Inferior parietal cortex (tissue), 1 donor: ENCODE data around the gene SNX1.
"Not testable (repeated sequence)": the region's sequence is repeated elsewhere in the genome, so short reads cannot be mapped to it uniquely, and the experiment has no call there.

Experiments
- DNase-seq: peaks from one replicate; pipeline ENCODE4 v3.0.0-alpha.2; 2016; ENCODE audit errors: extremely low spot score

Gene SNX1

DNA sequence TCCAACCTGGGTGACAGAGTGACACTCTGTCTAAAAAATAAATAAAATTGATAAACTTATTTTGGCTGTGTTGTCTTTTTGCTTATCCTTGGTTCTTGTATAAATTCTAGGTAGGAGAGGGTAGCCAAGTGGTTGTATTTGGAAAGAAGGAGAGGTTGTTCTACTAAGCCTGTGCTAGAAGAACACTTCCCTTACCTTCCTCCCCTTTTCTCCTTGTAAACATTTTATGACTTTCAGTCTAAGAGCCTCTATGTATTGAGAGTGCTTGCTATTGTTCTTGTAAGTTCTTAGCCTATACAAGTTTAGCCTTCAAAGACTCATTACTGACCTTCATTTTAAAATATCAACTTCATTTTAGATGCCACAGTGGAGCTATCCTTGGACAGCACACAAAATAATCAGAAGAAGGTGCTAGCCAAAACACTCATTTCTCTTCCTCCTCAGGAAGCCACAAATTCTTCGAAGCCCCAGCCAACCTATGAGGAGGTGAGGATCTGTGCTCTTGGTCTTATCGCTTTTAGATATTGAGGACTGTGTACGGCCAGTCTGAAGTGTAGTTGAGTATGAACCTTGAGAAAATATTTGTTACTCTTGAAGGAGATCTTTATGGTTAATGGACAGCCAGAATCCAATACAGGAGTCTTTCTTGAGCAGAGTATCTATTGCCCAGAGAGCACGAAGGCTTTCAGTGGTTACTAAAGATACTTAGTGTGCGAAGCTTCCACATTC is 22.1 kb downstream of the SNX1 start:
- no peak for DNase-seq

DNA sequence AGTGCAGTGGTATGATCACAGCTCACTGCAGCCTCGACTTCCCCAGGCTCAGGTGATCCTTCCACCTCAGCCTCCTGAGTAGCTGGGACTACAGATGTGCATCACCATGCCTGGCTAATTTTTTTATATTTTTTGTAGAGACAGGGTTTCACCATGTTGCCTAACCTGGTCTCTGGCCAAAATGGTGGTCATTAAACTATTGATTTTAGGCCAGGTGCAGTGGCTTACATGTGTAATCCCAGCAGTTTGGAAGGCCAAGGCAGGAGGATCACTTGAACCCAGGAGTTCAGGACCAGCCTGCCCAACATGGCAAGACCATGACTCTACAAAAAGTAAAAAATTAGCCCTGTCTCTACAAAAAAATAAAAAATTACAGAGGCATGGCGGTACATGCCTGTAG is 24.5 kb downstream of the SNX1 start:
- DNase-seq, result not testable (repeated sequence)

GRCh38 chr15:64121614-64122013 is 25.8 kb downstream of the SNX1 start:
- no peak for DNase-seq

DNA sequence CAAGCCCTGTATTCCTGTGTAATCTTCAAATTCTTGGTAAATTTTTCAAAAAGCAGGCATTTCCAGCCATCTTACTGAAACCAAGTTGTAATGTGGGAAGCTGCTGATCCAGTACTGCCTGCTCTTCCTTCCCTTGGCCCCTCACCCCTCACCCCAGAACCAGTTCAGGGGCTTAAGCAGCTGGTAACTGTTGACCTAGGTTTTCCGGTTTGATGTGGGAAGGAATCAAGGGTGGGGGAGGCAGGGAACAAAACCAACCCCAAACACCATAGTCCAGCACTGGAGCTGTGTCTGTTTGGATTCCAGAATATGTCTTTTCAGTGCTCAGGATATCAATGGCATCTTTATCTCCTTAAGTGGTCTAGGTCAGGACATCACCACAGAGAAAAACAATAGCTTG is 26.7 kb downstream of the SNX1 start:
- no peak for DNase-seq

DNA sequence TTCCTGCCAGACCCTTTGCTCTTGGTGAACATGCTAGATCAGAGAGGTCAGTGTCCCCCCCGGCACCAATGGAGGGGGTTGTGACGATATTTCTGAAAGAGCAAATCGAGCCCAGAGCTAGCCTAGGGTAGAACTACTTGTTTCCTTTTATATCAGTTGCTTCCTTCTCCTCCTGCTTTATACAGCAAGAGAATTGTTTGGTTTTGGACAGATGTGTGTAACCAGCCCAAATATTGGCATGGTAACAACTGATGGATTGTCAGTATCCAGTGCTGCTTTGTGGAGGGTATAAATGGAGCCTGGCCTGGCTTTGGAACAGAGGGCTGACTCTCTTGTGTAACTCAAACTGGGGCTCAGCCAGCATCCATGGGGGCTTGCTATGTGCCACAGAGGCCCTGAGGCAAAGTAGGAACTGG is 27.2 kb downstream of the SNX1 start:
- peak; percentile 86 for DNase-seq

GRCh38 chr15:64125978-64126377 is 30.2 kb downstream of the SNX1 start:
- no peak for DNase-seq

DNA sequence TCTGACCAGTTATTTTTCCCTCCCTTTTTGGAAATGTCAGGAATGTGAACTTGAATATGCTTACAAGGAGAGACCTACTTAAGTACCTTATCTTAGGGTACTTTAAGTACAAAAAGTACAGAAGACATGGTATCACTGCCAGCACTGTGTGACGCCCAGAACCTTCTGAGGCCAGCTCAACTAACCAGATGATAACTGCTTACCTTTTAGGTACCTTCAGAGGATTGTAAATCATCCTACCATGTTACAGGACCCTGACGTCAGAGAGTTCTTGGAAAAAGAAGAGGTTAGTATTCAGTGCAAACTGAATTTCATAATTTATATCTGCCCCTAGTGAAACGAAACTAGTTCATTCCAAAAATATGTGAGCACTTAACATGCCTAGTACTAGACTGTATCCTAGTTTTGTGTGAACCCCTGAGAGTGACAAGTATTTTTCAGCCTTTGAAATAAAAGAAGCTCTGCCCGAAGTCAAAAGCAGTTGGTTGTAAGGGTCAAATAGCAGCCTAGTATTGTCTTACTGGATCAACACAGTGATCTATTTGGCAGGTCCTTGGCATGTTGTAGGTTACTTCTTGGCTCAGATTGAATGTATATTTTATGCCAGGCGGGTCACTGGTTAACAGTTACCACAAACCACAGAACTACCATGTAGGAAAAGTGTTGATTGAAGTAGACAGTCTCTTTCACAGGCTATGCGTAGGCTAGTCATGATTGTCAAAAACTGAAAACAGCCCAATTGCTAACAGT is 31.9 kb downstream of the SNX1 start:
- no peak for DNase-seq

GRCh38 chr15:64130159-64130558 is 34.4 kb downstream of the SNX1 start:
- no peak for DNase-seq

- no peak for DNase-seq
These were observed 35.8 kb downstream of the SNX1 start for GRCh38 chr15:64131547-64131946.

DNA sequence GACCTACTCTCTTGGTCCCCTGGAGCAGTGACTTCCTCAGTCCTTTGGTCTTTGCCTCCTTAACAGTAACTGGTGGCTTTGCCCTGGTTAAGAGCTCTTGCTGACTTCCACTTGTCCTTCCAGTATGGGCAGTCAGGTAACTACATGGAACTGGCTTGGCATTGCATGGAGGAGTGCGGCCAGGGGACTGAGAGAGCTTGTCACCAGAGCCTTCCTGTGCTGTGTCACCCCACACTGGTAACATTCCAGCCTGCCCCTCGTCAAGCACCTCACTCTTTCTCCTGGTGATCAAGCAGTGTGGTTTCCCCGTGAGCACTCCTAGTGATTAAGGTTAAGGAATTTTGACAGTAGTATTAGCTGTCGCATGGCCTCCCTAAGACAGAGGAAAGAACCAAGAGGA is 36.4 kb downstream of the SNX1 start:
- DNase-seq, result no peak

- no peak for DNase-seq
These were observed 38.0 kb downstream of the SNX1 start for GRCh38 chr15:64133623-64134344.

DNA sequence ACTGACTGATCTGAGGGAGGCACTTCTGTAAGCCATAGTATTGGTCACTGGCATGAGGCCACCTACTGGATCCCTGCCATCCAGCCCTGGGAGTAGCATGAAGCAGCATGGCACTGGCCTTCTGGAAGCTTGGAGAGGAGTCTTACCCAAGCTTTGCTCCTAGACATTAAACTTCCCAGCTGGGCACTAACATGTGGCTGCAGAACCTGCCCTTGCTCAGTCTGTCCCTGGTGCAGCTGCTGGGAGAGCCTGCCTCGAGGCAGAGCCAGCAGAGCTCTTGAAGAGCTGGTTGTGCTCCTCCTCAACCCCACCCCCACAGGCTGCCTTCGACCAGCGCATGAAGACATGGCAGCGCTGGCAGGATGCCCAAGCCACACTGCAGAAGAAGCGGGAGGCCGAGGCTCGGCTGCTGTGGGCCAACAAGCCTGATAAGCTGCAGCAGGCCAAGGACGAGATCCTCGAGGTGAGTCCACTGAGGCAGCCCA is 38.6 kb downstream of the SNX1 start:
- peak; percentile 60 for DNase-seq

GRCh38 chr15:64136347-64136746 is 40.6 kb downstream of the SNX1 start:
- no peak for DNase-seq

DNA sequence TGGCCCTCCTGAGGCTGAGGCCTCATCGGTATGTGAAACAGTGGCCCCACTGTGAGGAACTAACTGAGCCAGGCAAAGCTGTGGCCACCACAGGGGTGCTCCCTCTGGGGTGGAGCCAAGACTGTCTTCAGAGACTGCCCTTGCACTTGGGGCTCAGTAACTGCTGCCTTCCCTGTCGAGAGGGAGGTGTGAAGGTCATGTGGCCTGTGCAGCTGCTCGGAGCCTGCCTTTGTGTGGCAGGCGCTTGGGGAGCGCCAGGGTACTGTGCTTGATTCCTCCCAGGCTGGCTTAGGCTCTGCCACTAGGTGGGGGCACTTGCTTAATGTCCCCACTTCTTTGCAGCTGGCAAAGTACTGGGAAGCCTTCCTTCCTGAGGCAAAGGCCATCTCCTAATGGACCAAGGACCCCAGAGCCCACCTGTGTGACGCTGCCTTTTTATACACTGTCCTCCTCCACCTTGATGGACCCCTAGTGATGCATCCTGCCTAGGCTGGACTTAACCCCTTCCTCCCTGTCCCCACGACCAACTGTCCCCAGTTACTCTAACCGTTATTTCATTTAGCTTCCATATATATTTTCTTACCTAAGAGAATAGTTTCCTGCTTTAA is 41.5 kb downstream of the SNX1 start:
- DNase-seq, result no peak

DNA sequence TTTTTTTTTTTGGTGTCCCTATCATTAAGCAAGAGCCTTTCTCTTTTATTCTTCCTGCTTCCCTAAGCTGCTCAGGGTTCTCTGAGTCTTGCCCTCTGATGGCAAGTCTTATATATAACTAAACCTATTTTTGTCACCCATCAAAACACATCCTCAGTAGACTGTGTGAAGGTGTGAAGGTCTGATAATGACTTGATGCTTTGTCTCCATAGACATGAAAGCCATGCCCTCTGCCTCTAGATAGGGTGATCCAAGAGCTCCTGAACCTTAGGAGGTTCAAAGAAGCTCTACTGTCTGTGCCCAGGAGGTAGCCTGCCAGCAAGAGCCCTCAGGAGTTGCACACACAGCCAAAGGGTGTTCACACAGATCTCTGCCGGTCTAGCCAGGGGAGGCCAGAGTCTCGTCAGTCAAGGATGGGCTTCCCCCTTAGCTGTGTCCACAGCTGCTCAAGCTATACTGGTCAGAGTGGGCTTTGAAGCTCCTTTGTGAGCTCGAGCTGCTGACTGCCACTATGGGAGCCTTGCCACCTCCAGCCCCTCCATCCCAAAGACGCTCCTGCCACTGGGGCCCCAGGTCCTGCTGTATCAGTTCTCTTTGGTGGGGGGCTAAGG is 42.7 kb downstream of the SNX1 start:
- DNase-seq, result no peak

DNA sequence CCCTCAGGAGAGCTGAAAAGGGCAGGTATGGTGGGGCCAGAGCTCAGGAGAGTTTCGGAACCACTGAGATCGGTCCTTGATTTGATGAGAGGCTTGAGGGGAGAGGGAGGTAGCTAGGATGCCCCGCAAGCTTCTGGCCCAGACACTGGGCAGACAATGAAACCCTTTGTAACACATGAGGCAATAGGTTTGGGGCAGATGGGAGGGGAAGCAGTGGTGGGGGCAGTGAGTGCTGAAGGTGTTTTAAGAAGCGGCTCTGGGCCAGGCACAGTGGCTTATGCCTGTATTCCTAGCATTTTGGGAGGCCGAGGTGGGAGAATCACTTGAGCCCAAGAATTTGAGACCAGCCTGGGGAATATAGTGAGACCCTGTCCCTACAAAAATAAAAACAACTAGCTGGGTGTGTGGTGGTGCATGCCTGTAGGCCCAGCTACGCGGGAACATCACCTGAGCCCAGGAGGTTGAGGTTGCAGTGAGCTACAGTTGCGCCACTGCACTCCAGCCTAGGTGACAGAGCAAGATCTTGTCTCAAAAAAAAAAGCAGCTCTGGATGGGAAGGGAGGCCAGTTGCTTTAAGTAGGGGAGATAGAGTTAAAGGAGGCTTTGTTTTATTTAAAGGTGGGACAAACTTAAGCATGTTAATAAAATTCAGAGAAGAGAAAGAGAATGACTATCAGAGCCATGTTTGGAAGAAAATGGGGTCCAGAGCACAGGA is 46.2 kb downstream of the SNX1 start:
- no peak for DNase-seq

DNA sequence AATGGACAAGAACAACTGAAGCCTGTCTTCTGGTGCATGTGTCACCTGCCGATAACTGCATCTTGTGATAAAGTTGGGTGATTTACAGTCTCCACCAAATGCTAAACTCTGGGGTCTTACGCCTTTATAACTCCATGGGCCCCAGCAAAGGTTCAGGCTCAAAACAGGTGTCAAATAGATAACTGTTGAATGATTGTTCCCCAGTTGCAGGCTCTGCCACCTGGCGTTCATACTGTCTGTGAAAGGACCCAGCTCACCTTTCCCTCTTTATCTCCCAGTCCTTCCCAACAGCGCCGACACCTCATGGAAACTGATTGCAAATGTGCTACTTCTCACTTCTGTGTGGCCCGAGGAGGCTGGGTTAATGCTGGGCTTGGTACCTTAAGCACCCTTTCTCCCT is 47.5 kb downstream of the SNX1 start:
- DNase-seq, result no peak

DNA sequence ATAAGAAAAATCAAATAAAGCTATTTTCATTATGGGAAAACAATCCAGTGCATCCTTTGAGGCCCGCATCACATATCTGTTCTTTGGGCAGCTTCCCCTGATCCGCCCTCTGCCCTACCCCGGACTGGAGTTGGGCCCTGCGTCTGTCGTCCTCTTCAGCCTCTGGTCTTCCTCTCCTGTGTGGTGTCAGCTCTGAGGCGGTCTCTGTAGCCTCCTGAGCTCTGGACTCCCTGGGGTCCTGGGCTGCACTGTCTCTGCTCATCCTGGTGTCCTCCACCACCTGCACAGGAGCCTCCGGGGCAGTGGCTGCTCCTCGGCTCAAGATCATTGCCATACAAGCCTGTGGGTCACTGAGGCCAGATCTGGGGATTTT is 48.4 kb downstream of the SNX1 start:
- no peak for DNase-seq

- DNase-seq, result no peak
These were observed 48.9 kb downstream of the SNX1 start for GRCh38 chr15:64144565-64145281.

DNA sequence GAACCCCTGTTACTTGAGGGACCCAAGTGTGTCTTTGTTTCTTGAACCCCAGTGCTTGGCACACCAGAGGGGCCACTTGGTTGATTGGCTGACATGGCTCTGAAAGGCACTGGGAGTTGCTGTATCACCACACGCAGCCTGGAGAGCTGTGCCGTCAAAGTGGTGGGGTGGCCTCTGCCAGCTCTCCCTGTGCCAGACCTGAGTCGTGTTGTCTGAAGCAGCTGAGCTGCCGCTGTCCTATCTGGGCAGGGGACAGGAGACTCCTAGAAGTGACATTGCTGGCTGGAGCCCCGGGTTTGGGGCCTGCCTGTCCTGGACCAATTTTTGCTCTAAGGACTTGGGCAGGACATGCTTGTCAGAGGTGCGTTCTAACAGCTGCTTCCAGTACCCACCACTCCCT is 50.3 kb downstream of the SNX1 start:
- no peak for DNase-seq

GRCh38 chr15:64146520-64146884 is 50.7 kb downstream of the SNX1 start:
- no peak for DNase-seq
